GM12874 (cell line): ENCODE measurements around the gene PLXNA4.

Source experiments
- TF ChIP-seq, protein P1 (sequence below): IDR thresholded peaks from 2 replicates; pipeline ENCODE4 v1.5.1; 2011; ENCODE audit warnings: low read depth, mild to moderate bottlenecking, control low read depth, low read length, moderate library complexity; ENCODE audit not compliant: insufficient read depth

Gene PLXNA4

GRCh38 chr7:132458729-132459128 is 117.5 kb downstream of the PLXNA4 start:
- TF ChIP-seq, protein P1, sequence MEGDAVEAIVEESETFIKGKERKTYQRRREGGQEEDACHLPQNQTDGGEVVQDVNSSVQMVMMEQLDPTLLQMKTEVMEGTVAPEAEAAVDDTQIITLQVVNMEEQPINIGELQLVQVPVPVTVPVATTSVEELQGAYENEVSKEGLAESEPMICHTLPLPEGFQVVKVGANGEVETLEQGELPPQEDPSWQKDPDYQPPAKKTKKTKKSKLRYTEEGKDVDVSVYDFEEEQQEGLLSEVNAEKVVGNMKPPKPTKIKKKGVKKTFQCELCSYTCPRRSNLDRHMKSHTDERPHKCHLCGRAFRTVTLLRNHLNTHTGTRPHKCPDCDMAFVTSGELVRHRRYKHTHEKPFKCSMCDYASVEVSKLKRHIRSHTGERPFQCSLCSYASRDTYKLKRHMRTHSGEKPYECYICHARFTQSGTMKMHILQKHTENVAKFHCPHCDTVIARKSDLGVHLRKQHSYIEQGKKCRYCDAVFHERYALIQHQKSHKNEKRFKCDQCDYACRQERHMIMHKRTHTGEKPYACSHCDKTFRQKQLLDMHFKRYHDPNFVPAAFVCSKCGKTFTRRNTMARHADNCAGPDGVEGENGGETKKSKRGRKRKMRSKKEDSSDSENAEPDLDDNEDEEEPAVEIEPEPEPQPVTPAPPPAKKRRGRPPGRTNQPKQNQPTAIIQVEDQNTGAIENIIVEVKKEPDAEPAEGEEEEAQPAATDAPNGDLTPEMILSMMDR: no peak

- TF ChIP-seq, protein P1: no peak
These were observed 118.6 kb downstream of the PLXNA4 start for GRCh38 chr7:132457658-132458057.

DNA sequence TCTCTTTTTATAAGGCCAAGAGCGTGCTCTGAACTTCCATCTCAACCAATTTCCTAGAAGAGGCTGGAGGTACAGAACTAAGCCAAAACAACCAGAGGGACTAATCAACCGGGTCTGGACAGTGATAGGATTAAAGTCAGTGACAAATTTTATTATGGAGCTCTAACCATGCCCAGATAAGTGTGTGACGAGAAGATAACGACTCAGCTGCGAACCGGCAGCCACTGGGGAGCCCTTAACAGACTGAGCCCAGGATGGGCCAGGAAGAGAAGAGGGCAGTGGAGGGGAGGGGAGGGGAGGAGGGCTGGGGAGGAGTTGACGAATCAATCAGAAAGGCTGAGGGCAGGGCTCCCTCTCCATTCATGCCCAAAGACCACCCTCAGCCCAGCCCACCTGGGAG is 119.9 kb downstream of the PLXNA4 start:
- TF ChIP-seq, protein P1: no peak

- TF ChIP-seq, protein P1: no peak
These were observed 120.9 kb downstream of the PLXNA4 start for GRCh38 chr7:132455378-132455777.

DNA sequence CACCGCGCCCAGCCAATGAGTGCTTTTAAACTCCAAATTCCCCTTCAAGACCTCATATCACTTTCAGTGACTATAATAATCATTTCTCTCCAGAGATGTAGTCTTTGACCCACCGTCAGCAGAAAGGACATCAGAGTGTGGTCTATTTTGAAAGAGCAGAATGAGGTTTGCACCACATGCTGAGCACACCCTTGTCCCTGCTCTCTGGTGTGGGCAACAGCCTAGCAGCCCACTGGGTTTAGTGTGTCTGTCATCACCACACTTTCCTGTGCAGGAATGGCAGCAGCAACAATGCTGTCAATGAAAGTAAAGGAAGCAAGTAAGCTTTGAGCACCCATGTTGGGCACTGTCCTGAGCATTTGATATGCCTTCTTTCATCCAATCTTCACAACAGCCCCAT is 122.4 kb downstream of the PLXNA4 start:
- TF ChIP-seq, protein P1: no peak

GRCh38 chr7:132451161-132451560 is 125.1 kb downstream of the PLXNA4 start:
- TF ChIP-seq, protein P1: no peak

GRCh38 chr7:132450696-132451095 is 125.6 kb downstream of the PLXNA4 start:
- TF ChIP-seq, protein P1: no peak

GRCh38 chr7:132450188-132450587 is 126.1 kb downstream of the PLXNA4 start:
- TF ChIP-seq, protein P1: no peak
